Kidney (tissue), 14 donors: ENCODE data around the gene PTMA. TPM values are rescaled to one million over a fixed set of nuclear protein-coding genes. Genes with fewer than 3 reads are reported as not detected.

Source experiments
- DNase-seq, 5 donors: peaks; one replicate each; pipeline ENCODE4 v3.0.0-alpha.2; 2013 to 2020
- FAIRE-seq: peaks from 2 replicates; lab custom pipeline; 2012; peaks lifted over from hg19 to GRCh38; lab: Jason Lieb, UNC
- H3K27ac ChIP-seq, 2 donors: one replicate each; pipeline ENCODE4 v1.7.0; 2013; ENCODE audit warnings: low read depth in 2 of 2, low read length in 2 of 2, inconsistent platforms in 1 of 2
- H3K27me3 ChIP-seq: one replicate; pipeline ENCODE4 v1.7.1; 2013; ENCODE audit warnings: low read length, inconsistent platforms; ENCODE audit not compliant: control insufficient read depth, insufficient read depth
- H3K36me3 ChIP-seq, 3 donors: one replicate each; pipeline versions ENCODE4 v1.7.0 to v1.7.1; 2013; ENCODE audit warnings: low read length in 3 of 3, control low read depth in 1 of 3, inconsistent platforms in 1 of 3; ENCODE audit not compliant: insufficient read depth in 3 of 3, control insufficient read depth in 2 of 3
- H3K4me1 ChIP-seq, 3 donors: one replicate each; pipeline versions ENCODE4 v1.7.0 to v1.7.1; 2013; ENCODE audit warnings: low read length in 3 of 3, inconsistent platforms in 1 of 3, low read depth in 1 of 3; ENCODE audit not compliant: control insufficient read depth in 2 of 3, insufficient read depth in 2 of 3
- H3K4me3 ChIP-seq, 3 donors: one replicate each; pipeline versions ENCODE4 v1.7.0 to v1.8.1; 2013; ENCODE audit warnings: low read length in 3 of 3, control low read depth in 1 of 3, inconsistent platforms in 1 of 3
- H3K9ac ChIP-seq, 3 donors: one replicate each; pipeline versions ENCODE4 v1.7.0 to v1.7.1; 2013; ENCODE audit warnings: low read length in 3 of 3, control low read depth in 1 of 3, inconsistent platforms in 1 of 3
- H3K9me3 ChIP-seq, 3 donors: one replicate each; pipeline versions ENCODE4 v1.7.0 to v1.7.1; 2013; ENCODE audit warnings: low read length in 3 of 3, control low read depth in 1 of 3, inconsistent platforms in 1 of 3; ENCODE audit not compliant: control insufficient read depth in 2 of 3, insufficient read depth in 1 of 3
- CTCF ChIP-seq: IDR thresholded peaks from 3 replicates; pipeline ENCODE4 v1.5.1; 2012; ENCODE audit warnings: mild to moderate bottlenecking, moderate library complexity, borderline replicate concordance; ENCODE audit not compliant: insufficient read depth; ENCODE audit errors: extremely low read depth
- intact Hi-C: fragments of 100-400 bp; cut with DNase I; formaldehyde crosslinking; loops from one replicate; pipeline ENCODE4 v1.11.1; 2022
- polyA plus RNA-seq: library from polyadenylated mRNA; stranded (reverse); fragments of 350-450 nt; fragmentation: Illumina TruSeq; extraction: RNeasy Lipid Tissue Mini Kit (QIAGEN cat#74804); gene quantifications from one replicate; pipeline ENCODE4 v1.2.3, GENCODE V29; 2014; ENCODE audit warnings: low read depth, low replicate concordance; ENCODE audit not compliant: insufficient read depth
- total RNA-seq: library from RNA; stranded (reverse); fragmentation: NEBNext Ultra II Directional; extraction: Animal tissue kit (Norgen Biotek cat#: 25700); gene quantifications from one replicate; pipeline ENCODE4 v1.2.1, GENCODE V29; 2021
- donor health status: control.
- donor health status: control.
- donor health status: control.
- donor health status: control.
- donor health status: control.
- donor health status: DM: yes; HTN: yes; CAD: no.
- donor health status: Normal renal cell carcinoma (clear cell type).

The PTMA gene
- total and polyA plus RNA-seq, 2 donors from 2014 or later, result 825 to 1,173 TPM

GRCh38 chr2:231676243-231676642, 32.1 kb upstream of the PTMA start:
- Histone ChIP-seq H3K36me3 (no peaks in the 10 kb centered on the region), H3K4me3 (no peak overlapping the region), H3K4me1 (peaks cover 0 to 25% (median 12%) of the 10 kb centered on the region in 3 donors), H3K9ac (no peak overlapping the region), H3K27ac (no peak overlapping the region), H3K9me3 (no peaks in the 10 kb centered on the region), H3K27me3 (no peaks in the 10 kb centered on the region)
- intact Hi-C loops, result no loop called here
- DNase-seq, result no peak
- no peak for FAIRE-seq
- no peak for TF ChIP-seq CTCF

GRCh38 chr2:231677632-231678104, 30.7 kb upstream of the PTMA start:
- no peak overlapping the region for H3K4me3 ChIP-seq
- no peaks in the 10 kb centered on the region for H3K27me3 ChIP-seq
- no peak overlapping the region for H3K27ac ChIP-seq
- intact Hi-C loops, result no loop called here
- DNase-seq (peak in 4 of 5 donors; percentile 90 to 95 (median 93)), FAIRE-seq (no peak)
- no peaks in the 10 kb centered on the region for H3K9me3 ChIP-seq
- peak; percentile 98 for TF ChIP-seq CTCF
- H3K9ac ChIP-seq, result no peak overlapping the region
- no peaks in the 10 kb centered on the region for H3K36me3 ChIP-seq
- peaks cover 0 to 18% (median 16%) of the 10 kb centered on the region in 3 donors for H3K4me1 ChIP-seq

GRCh38 chr2:231679908-231680284, 28.4 kb upstream of the PTMA start:
- intact Hi-C loops, result loop anchor here (5.0 kb wide), 1 partner anchor 37 kb away; no protein-coding TSS in a partner anchor

More at GRCh38 chr2:231679908-231680284, 28.4 kb upstream of the PTMA start:
- H3K4me1 ChIP-seq, result peaks cover 0 to 9% (median 5%) of the 10 kb centered on the region in 3 donors
- no peak overlapping the region for H3K9ac ChIP-seq
- H3K36me3 ChIP-seq, result no peaks in the 10 kb centered on the region
- H3K4me3 ChIP-seq, result no peak overlapping the region
- no peaks in the 10 kb centered on the region for H3K9me3 ChIP-seq
- DNase-seq (peak in 2 of 5 donors; percentile 52 to 80), FAIRE-seq (no peak)
- no peak for TF ChIP-seq CTCF
- H3K27ac ChIP-seq, result peak overlapping the region in 1 of 2 donors; percentile 86
- H3K27me3 ChIP-seq, result no peaks in the 10 kb centered on the region
